Lung microvascular endothelial cell (primary cell): Measurements from ENCODE around the gene METTL1. TPM values are rescaled to one million over a fixed set of nuclear protein-coding genes. Genes with fewer than 3 reads are reported as not detected.
A peak's percentile ranks its signal among the peaks of the same experiment; 100 is the strongest.

Experiments used
- DNase-seq, 2 donors: peaks; one replicate each; pipeline versions ENCODE4 v3.0.0 to v3.0.0-alpha.2; 2010; ENCODE audit warnings: low read depth in 2 of 2
- total RNA-seq: library from RNA; depleted of rRNA; stranded (reverse); fragments of >200 nt; gene quantifications from 2 replicates; pipeline ENCODE4 v1.2.1, GENCODE V29; 2014

METTL1 gene
- total RNA-seq, 1 donor from 2014 or later: 3.8 TPM

- DNase-seq: no peak
These were observed 2.3 kb downstream of the METTL1 start for GRCh38 chr12:57769594-57769993.

GRCh38 chr12:57767876-57768275 is 4.0 kb downstream of the METTL1 start:
- no peak for DNase-seq

- DNase-seq: no peak
These were observed 4.6 kb downstream of the METTL1 start for GRCh38 chr12:57767305-57767698.

- no peak for DNase-seq
These were observed 5.2 kb downstream of the METTL1 start, which contains the start of gene CYP27B1 for GRCh38 chr12:57766464-57767304. TSS of gene CYP27B1 (minus strand) at chr12:57767078. CDS start at chr12:57767041, 37 bp downstream.

- no peak for DNase-seq
These were observed 6.0 kb downstream of the METTL1 start for GRCh38 chr12:57765698-57766463.

GRCh38 chr12:57765003-57765697 is 6.8 kb downstream of the METTL1 start:
- peak in 1 of 2 donors; percentile 48 for DNase-seq

- DNase-seq: no peak
These were observed 7.3 kb downstream of the METTL1 start for GRCh38 chr12:57764662-57765002.

- DNase-seq: no peak
These were observed 7.8 kb downstream of the METTL1 start for GRCh38 chr12:57763881-57764661.

- no peak for DNase-seq
These were observed 9.4 kb downstream of the METTL1 start for GRCh38 chr12:57762463-57762862.

- DNase-seq: no peak
These were observed 10.4 kb downstream of the METTL1 start for GRCh38 chr12:57761391-57761998.

GRCh38 chr12:57760347-57760982 is 11.4 kb downstream of the METTL1 start:
- DNase-seq: no peak

- peak; percentile 44 to 58 for DNase-seq
These were observed 12.4 kb downstream of the METTL1 start for GRCh38 chr12:57759360-57759980.

- no peak for DNase-seq
These were observed 13.1 kb downstream of the METTL1 start for GRCh38 chr12:57758552-57759359.

- no peak for DNase-seq
These were observed 14.1 kb downstream of the METTL1 start for GRCh38 chr12:57757771-57758170.

- DNase-seq: peak; percentile 30 to 64
These were observed 15.2 kb downstream of the METTL1 start for GRCh38 chr12:57756406-57757341.

- no peak for DNase-seq
These were observed 16.2 kb downstream of the METTL1 start for GRCh38 chr12:57755454-57756372.

GRCh38 chr12:57755194-57755453 is 16.8 kb downstream of the METTL1 start:
- DNase-seq: no peak
